22Rv1 (cell line): ENCODE results near the gene THRA.

Experiments used
- H3K27ac ChIP-seq: fragments of 450-650 bp; 2 replicates; pipeline ENCODE4 v1.5.1; 2017
- ZFX ChIP-seq: fragments of 450-650 bp; IDR thresholded peaks from 2 replicates; pipeline ENCODE4 v1.6.1; 2017; ENCODE audit warnings: antibody characterized with exemption, borderline replicate concordance
- TF ChIP-seq, protein P1 (sequence below): fragments of 450-650 bp; IDR thresholded peaks from 2 replicates; pipeline ENCODE4 v1.5.1; 2017; ENCODE audit warnings: mild to moderate bottlenecking

THRA gene, protein sequence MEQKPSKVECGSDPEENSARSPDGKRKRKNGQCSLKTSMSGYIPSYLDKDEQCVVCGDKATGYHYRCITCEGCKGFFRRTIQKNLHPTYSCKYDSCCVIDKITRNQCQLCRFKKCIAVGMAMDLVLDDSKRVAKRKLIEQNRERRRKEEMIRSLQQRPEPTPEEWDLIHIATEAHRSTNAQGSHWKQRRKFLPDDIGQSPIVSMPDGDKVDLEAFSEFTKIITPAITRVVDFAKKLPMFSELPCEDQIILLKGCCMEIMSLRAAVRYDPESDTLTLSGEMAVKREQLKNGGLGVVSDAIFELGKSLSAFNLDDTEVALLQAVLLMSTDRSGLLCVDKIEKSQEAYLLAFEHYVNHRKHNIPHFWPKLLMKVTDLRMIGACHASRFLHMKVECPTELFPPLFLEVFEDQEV

DNA sequence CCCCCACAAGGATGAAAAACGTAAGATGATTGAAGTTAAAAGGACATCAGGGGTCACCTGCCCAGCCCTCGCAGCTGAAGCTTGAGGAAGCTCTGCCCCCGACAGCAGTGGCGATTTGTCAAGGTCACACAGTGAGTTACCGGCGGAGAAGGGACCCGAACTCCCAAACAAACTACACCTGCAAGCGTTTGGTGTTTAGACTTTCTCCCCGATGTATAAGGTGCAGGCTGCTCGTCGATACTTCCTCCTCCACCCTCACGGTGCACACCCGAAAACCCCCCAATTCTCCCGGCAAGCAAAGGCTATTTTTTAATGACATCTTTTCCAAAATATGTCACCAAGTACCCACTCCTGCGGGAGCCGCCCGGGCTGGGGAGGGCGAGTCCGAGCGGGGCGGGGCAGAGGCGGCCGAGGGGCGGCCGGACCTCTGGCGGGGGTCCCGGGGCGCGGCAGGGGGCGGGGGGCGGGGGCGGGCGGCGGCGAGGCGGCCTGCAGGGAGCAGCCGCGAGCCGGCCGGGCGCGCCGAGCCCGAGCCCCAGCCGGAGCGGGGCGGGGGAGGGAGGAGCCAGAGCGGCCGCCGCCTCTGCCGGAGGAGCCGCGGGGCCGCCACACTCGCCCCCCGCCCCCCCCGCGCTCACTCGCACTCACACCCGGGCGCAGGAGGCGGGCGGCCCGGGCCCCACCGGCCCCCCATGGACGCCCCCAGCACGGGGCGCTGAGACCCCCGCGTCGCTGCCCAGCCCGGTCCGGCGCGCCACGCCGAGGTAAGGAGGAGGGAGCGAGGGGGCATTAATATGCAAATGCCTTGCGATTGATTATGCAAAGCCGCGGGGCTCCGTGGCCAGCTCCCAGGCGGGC lies at the start of gene THRA:
THRA (plus strand) TSS at position 637 of the 858 bp plus-strand sequence. CDS start 11,524 bp downstream, outside the sequence.
- no peak for TF ChIP-seq ZFX
- TF ChIP-seq, protein P1, sequence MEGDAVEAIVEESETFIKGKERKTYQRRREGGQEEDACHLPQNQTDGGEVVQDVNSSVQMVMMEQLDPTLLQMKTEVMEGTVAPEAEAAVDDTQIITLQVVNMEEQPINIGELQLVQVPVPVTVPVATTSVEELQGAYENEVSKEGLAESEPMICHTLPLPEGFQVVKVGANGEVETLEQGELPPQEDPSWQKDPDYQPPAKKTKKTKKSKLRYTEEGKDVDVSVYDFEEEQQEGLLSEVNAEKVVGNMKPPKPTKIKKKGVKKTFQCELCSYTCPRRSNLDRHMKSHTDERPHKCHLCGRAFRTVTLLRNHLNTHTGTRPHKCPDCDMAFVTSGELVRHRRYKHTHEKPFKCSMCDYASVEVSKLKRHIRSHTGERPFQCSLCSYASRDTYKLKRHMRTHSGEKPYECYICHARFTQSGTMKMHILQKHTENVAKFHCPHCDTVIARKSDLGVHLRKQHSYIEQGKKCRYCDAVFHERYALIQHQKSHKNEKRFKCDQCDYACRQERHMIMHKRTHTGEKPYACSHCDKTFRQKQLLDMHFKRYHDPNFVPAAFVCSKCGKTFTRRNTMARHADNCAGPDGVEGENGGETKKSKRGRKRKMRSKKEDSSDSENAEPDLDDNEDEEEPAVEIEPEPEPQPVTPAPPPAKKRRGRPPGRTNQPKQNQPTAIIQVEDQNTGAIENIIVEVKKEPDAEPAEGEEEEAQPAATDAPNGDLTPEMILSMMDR, result peak; percentile 75
- peak within 1 kb of the TSS; percentile 50 for H3K27ac ChIP-seq

DNA sequence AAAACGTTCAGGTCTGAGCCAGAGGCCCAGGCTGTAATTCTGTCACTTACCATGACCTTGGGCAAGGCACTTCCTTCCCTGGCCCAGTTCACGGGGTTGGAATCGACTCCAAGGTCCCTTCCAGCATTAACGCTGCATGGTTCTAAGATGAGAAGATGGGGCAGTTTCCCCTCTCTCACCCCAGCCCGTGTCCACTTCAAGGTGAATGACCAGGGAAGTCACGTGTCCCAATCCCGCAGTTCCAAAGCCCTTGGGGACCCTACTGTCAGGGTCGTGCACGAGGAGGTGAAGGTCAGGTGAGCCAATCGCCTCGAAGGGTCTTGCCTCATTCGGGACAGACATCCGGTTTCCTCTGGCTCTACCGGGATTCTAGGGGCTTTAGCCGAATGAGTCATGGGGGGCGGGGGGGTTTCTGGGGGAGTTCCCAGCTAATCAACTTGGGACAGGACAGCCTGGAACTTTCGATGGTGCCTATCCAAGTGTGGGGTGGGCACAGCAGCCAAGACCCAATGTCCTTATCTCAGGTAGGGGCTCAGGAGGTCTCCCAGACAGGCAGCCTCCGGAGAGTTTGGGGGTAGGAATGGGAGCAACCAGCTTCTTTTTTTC lies 48.3 kb upstream of the THRA start:
- H3K27ac ChIP-seq, result no peak overlapping the region
- TF ChIP-seq, protein P1, result no peak
- no peak for TF ChIP-seq ZFX

DNA sequence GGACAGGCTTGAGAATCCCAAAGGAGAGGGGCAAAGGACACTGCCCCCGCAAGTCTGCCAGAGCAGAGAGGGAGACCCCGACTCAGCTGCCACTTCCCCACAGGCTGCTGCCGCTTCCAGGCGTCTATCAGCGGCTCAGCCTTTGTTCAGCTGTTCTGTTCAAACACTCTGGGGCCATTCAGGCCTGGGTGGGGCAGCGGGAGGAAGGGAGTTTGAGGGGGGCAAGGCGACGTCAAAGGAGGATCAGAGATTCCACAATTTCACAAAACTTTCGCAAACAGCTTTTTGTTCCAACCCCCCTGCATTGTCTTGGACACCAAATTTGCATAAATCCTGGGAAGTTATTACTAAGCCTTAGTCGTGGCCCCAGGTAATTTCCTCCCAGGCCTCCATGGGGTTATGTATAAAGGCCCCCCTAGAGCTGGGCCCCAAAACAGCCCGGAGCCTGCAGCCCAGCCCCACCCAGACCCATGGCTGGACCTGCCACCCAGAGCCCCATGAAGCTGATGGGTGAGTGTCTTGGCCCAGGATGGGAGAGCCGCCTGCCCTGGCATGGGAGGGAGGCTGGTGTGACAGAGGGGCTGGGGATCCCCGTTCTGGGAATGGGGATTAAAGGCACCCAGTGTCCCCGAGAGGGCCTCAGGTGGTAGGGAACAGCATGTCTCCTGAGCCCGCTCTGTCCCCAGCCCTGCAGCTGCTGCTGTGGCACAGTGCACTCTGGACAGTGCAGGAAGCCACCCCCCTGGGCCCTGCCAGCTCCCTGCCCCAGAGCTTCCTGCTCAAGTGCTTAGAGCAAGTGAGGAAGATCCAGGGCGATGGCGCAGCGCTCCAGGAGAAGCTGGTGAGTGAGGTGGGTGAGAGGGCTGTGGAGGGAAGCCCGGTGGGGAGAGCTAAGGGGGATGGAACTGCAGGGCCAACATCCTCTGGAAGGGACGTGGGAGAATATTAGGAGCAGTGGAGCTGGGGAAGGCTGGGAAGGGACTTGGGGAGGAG lies 47.5 kb upstream of the THRA start, which contains the start of gene CSF3:
CSF3 (plus strand) TSS at position 436 of the 993 bp plus-strand sequence; CDS start at position 471, 35 bp downstream.
- H3K27ac ChIP-seq, result no peak within 1 kb of the TSS
- no peak for TF ChIP-seq ZFX
- TF ChIP-seq, protein P1, result no peak

- TF ChIP-seq, protein P1, result no peak
- TF ChIP-seq ZFX, result no peak
- H3K27ac ChIP-seq, result no peak overlapping the region
Measured at GRCh38 chr17:40015998-40016985, 46.5 kb upstream of the THRA start.

GRCh38 chr17:40017422-40018080 lies 45.2 kb upstream of the THRA start:
- TF ChIP-seq, protein P1, result no peak
- no peak for TF ChIP-seq ZFX
- no peak overlapping the region for H3K27ac ChIP-seq
